Endodermal cell (in vitro differentiated cells): ENCODE measurements around the gene PSMB7. TPM values are rescaled to one million over a fixed set of nuclear protein-coding genes. Genes with fewer than 3 reads are reported as not detected.

Experiments
- DNase-seq: peaks from one replicate; pipeline ENCODE4 v3.0.0-alpha.2; 2017
- H3K27ac ChIP-seq: 2 replicates; pipeline ENCODE4 v1.5.1; 2013; ENCODE audit warnings: mild to moderate bottlenecking, low read depth, low read length, moderate library complexity
- H3K27me3 ChIP-seq: 2 replicates; pipeline ENCODE4 v1.6.1; 2013; ENCODE audit warnings: mild to moderate bottlenecking, low read length, moderate library complexity; ENCODE audit not compliant: insufficient read depth, control insufficient read depth, poor library complexity, severe bottlenecking
- H3K36me3 ChIP-seq: 2 replicates; pipeline ENCODE4 v1.7.0; 2013; ENCODE audit warnings: mild to moderate bottlenecking, low read length, moderate library complexity; ENCODE audit not compliant: control insufficient read depth, insufficient read depth
- H3K4me1 ChIP-seq: one replicate; pipeline ENCODE4 v1.7.0; 2013; ENCODE audit warnings: low read length; ENCODE audit not compliant: control insufficient read depth, insufficient read depth
- H3K4me3 ChIP-seq: 2 replicates; pipeline ENCODE4 v1.5.1; 2013; ENCODE audit warnings: mild to moderate bottlenecking, low read length, moderate library complexity
- H3K9ac ChIP-seq: 2 replicates; pipeline ENCODE4 v1.6.1; 2013; ENCODE audit warnings: mild to moderate bottlenecking, low read length, moderate library complexity; ENCODE audit not compliant: poor library complexity, severe bottlenecking; ENCODE audit errors: extremely low read depth
- H3K9me3 ChIP-seq: 2 replicates; pipeline ENCODE4 v1.6.1; 2013; ENCODE audit warnings: mild to moderate bottlenecking, low read length, moderate library complexity; ENCODE audit not compliant: control insufficient read depth
- H3K27ac Mint-ChIP-seq: 2 replicates; pipeline ENCODE4 v1.8.0; 2020; ENCODE audit warnings: mixed read lengths
- H3K27me3 Mint-ChIP-seq: 2 replicates; pipeline ENCODE4 v1.8.0; 2021; ENCODE audit warnings: mild to moderate bottlenecking, mixed read lengths; ENCODE audit not compliant: insufficient read depth
- H3K36me3 Mint-ChIP-seq: 2 replicates; pipeline ENCODE4 v1.8.0; 2020; ENCODE audit warnings: low read depth, mixed read lengths
- H3K4me1 Mint-ChIP-seq: 2 replicates; pipeline ENCODE4 v1.8.0; 2020; ENCODE audit warnings: mixed read lengths
- H3K4me3 Mint-ChIP-seq: 2 replicates; pipeline ENCODE4 v1.8.0; 2020; ENCODE audit warnings: mild to moderate bottlenecking, moderate library complexity, mixed read lengths
- H3K9me3 Mint-ChIP-seq: 2 replicates; pipeline ENCODE4 v1.8.0; 2020; ENCODE audit warnings: mild to moderate bottlenecking, mixed read lengths
- CTCF ChIP-seq: fragments of 200-600 bp; sonication (generic); conservative IDR thresholded peaks from 2 replicates; pipeline ENCODE4 v1.5.0; 2021; ENCODE audit warnings: antibody characterized with exemption, mild to moderate bottlenecking
- WGBS, 2 experiments: methylation state at CpG; one replicate each; pipeline versions ENCODE4 v1.1.5 to v1.1.7; 2013; ENCODE audit warnings: missing lambda C conversion rate in 2 of 2, mixed read lengths in 1 of 2; ENCODE audit not compliant: insufficient coverage in 1 of 2, insufficient read length in 1 of 2; 5-methylcytosine and 5-hydroxymethylcytosine counted together
- total RNA-seq, 2 donors: library from RNA; stranded (reverse); fragmentation: NEBNext Ultra II Directional in 1 of 2; extraction: Animal tissue kit (Norgen Biotek cat#: 25700) in 1 of 2; gene quantifications; 2 replicates in 1 of 2; 3 replicates in 1 of 2; pipeline ENCODE4 v1.2.1, GENCODE V29; 2021

Gene PSMB7
- total RNA-seq, 2 donors from 2014 or later, result 203 to 223 TPM

DNA sequence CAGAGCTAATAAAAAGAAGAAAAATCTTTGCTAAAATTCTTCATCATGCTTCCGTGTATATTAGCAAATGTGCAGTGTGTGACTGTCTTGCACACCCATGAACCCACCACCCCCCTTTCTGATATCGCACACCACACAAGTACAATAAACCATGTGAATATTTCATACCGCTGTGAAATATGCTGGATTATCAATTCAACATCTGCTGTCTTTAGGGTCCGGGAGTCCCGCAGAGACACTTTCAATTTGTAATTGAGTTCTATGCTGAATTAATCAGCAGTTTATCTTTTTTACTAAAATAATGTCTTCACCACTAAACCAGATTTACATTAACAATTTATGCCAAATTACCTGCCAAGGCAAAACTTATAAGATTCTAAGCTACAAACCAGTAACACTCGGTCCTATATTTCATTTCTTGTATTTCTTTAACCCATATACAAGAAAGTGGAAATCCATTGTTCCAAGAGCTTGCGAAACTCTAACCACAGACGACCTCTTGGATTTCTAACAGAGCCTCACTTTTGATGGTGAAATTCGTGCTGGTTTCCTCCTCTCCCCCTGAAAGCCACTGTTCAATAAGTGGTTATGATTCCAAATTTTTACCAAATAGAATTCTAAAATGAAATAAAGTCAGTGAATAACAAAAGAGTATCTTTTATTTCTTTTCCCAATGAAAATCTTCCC, 44.2 kb downstream of the PSMB7 start:
- no peak for TF ChIP-seq CTCF
- 93 to 95% methylated on average over 4 to 9 of the region's 9 CpGs for WGBS, 2 experiments
- Histone ChIP-seq H3K9me3 (peaks cover 15% of the 10 kb centered on the region), H3K36me3 (peaks cover 26% of the 10 kb centered on the region), H3K9ac (no peak overlapping the region), H3K4me1 (no peaks in the 10 kb centered on the region), H3K27ac (no peak overlapping the region), H3K4me3 (no peak overlapping the region), H3K27me3 (no peaks in the 10 kb centered on the region)
- peaks cover 16% of the 10 kb centered on the region for H3K36me3 Mint-ChIP-seq
- H3K27me3 Mint-ChIP-seq, result no peaks in the 10 kb centered on the region
- H3K27ac Mint-ChIP-seq, result no peak overlapping the region
- H3K4me1 Mint-ChIP-seq, result peaks cover 14% of the 10 kb centered on the region
- no peak overlapping the region for H3K4me3 Mint-ChIP-seq
- no peak for DNase-seq
- peaks cover 6% of the 10 kb centered on the region for H3K9me3 Mint-ChIP-seq

- TF ChIP-seq CTCF, result no peak
- peaks cover 13% of the 10 kb centered on the region for H3K4me1 Mint-ChIP-seq
- Histone ChIP-seq H3K36me3 (peaks cover 10% of the 10 kb centered on the region), H3K4me3 (no peak overlapping the region), H3K4me1 (no peaks in the 10 kb centered on the region), H3K27ac (no peak overlapping the region), H3K27me3 (no peaks in the 10 kb centered on the region), H3K9ac (no peak overlapping the region), H3K9me3 (peaks cover 6% of the 10 kb centered on the region)
- WGBS, 2 experiments, result 91 to 92% methylated on average over 9 of the region's 9 CpGs
- no peaks in the 10 kb centered on the region for H3K27me3 Mint-ChIP-seq
- H3K27ac Mint-ChIP-seq, result no peak overlapping the region
- H3K4me3 Mint-ChIP-seq, result no peak overlapping the region
- H3K36me3 Mint-ChIP-seq, result peaks cover 10% of the 10 kb centered on the region
- peak; percentile 42 for DNase-seq
- peaks cover 4% of the 10 kb centered on the region for H3K9me3 Mint-ChIP-seq
Observed at GRCh38 chr9:124369231-124369797, 45.9 kb downstream of the PSMB7 start.

DNA sequence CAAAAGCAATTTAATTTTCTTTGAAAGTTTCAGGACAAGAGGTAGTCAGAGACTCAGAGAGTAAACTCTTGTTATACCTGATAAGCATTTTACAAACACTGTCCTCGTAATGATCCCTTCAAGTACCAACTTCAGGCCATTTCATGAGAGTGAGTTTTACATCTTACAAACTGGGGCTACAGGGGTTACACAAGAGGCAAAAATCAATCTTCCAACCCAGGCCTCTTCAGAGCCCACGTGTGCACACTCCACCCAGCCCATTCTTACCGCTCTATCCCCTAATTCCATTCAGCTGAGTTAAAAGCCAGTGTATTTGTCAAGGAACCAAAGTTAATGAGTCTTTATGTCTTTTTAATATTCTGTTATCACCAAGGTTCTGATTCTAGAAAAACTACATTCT, 46.5 kb downstream of the PSMB7 start:
- no peak for TF ChIP-seq CTCF
- H3K4me1 ChIP-seq, result no peaks in the 10 kb centered on the region
- peaks cover 4% of the 10 kb centered on the region for H3K36me3 ChIP-seq

More for the DNA sequence above, 46.5 kb downstream of the PSMB7 start:
- Histone ChIP-seq H3K4me3 (no peak overlapping the region), H3K9ac (no peak overlapping the region), H3K27me3 (no peaks in the 10 kb centered on the region), H3K27ac (no peak overlapping the region), H3K9me3 (peaks cover under 1% of the 10 kb centered on the region)
- WGBS, 2 experiments, result 92% methylated on average over 3 of the region's 3 CpGs; no CpG with 5 or more reads in 1 of the 2 experiments
- no peak overlapping the region for H3K27ac Mint-ChIP-seq
- H3K4me1 Mint-ChIP-seq, result peaks cover 13% of the 10 kb centered on the region
- H3K4me3 Mint-ChIP-seq, result no peak overlapping the region
- no peaks in the 10 kb centered on the region for H3K27me3 Mint-ChIP-seq
- H3K9me3 Mint-ChIP-seq, result no peaks in the 10 kb centered on the region
- DNase-seq, result no peak
- H3K36me3 Mint-ChIP-seq, result peaks cover 5% of the 10 kb centered on the region
